HG03196 (cell line): Measurements from ENCODE around the gene DNM3.
"Not testable (repeated sequence)": the region's sequence is repeated elsewhere in the genome, so short reads cannot be mapped to it uniquely, and the experiment has no call there.

ENCODE experiments used
- ATAC-seq: cut with Tn5 transposase; IDR thresholded peaks from one replicate; pipeline ENCODE4 v1.9.1; 2021; ENCODE audit not compliant: unreplicated experiment

The DNM3 gene

GRCh38 chr1:172005856-172006255 is 164.6 kb downstream of the DNM3 start:
- no peak for ATAC-seq

GRCh38 chr1:172006660-172007059 is 165.4 kb downstream of the DNM3 start:
- ATAC-seq = no peak

GRCh38 chr1:172018727-172019311 is 177.5 kb downstream of the DNM3 start:
- ATAC-seq = no peak

- no peak for ATAC-seq
These were observed 178.7 kb downstream of the DNM3 start for GRCh38 chr1:172019976-172020375.

GRCh38 chr1:172024516-172024915 is 183.2 kb downstream of the DNM3 start:
- no peak for ATAC-seq

GRCh38 chr1:172024944-172025738 is 183.8 kb downstream of the DNM3 start:
- not testable (repeated sequence) for ATAC-seq

- no peak for ATAC-seq
These were observed 199.2 kb downstream of the DNM3 start for GRCh38 chr1:172040466-172040865.

- no peak for ATAC-seq
These were observed 199.8 kb downstream of the DNM3 start for GRCh38 chr1:172041102-172041501.

GRCh38 chr1:172041742-172042141 is 200.4 kb downstream of the DNM3 start:
- ATAC-seq = no peak

GRCh38 chr1:172043900-172044299 is 202.6 kb downstream of the DNM3 start:
- ATAC-seq = no peak

- ATAC-seq = no peak
These were observed 210.6 kb downstream of the DNM3 start for GRCh38 chr1:172051898-172052297.

GRCh38 chr1:172054172-172054571 is 212.9 kb downstream of the DNM3 start:
- no peak for ATAC-seq

- not testable (repeated sequence) for ATAC-seq
These were observed 214.6 kb downstream of the DNM3 start for GRCh38 chr1:172055816-172056419.

GRCh38 chr1:172068334-172068733 is 227.0 kb downstream of the DNM3 start:
- no peak for ATAC-seq

- no peak for ATAC-seq
These were observed 227.8 kb downstream of the DNM3 start for GRCh38 chr1:172069051-172069450.

GRCh38 chr1:172069534-172069933 is 228.2 kb downstream of the DNM3 start:
- no peak for ATAC-seq

GRCh38 chr1:172070055-172070454 is 228.8 kb downstream of the DNM3 start:
- no peak for ATAC-seq

- no peak for ATAC-seq
These were observed 230.4 kb downstream of the DNM3 start for GRCh38 chr1:172071746-172072145.

GRCh38 chr1:172079859-172080258 is 238.6 kb downstream of the DNM3 start:
- not testable (repeated sequence) for ATAC-seq

GRCh38 chr1:172083191-172083590 is 241.9 kb downstream of the DNM3 start:
- no peak for ATAC-seq

- ATAC-seq = no peak
These were observed 243.6 kb downstream of the DNM3 start for GRCh38 chr1:172084876-172085275.

- ATAC-seq = no peak
These were observed 244.0 kb downstream of the DNM3 start for GRCh38 chr1:172085317-172085716.
